ENCODE results near the gene FOXP1. TPM values are rescaled to one million over a fixed set of nuclear protein-coding genes. Genes with fewer than 3 reads are reported as not detected.

The FOXP1 gene
- total RNA-seq, 1 donor: 123 TPM

- DNase-seq (ENCODE audit: low read depth in 2 of 3, low spot score in 2 of 3): no peak
These were observed 126.7 kb downstream of the FOXP1 start for GRCh38 chr3:71456826-71457225.

- DNase-seq (ENCODE audit: low read depth in 2 of 3, low spot score in 2 of 3): peak in 1 of 3 donors; percentile 59
These were observed 127.4 kb downstream of the FOXP1 start for GRCh38 chr3:71456156-71456555.

GRCh38 chr3:71454512-71455403, 128.8 kb downstream of the FOXP1 start:
- no peak for DNase-seq (ENCODE audit: low read depth in 2 of 3, low spot score in 2 of 3)

- DNase-seq (ENCODE audit: low read depth in 2 of 3, low spot score in 2 of 3): no peak
These were observed 129.6 kb downstream of the FOXP1 start for GRCh38 chr3:71453822-71454511.

GRCh38 chr3:71453319-71453718, 130.2 kb downstream of the FOXP1 start:
- DNase-seq (ENCODE audit: low read depth in 2 of 3, low spot score in 2 of 3): no peak

GRCh38 chr3:71451812-71452211, 131.7 kb downstream of the FOXP1 start:
- no peak for DNase-seq (ENCODE audit: low read depth in 2 of 3, low spot score in 2 of 3)

- DNase-seq (ENCODE audit: low read depth in 2 of 3, low spot score in 2 of 3): no peak
These were observed 132.5 kb downstream of the FOXP1 start for GRCh38 chr3:71451060-71451459.

GRCh38 chr3:71450162-71450561, 133.4 kb downstream of the FOXP1 start:
- DNase-seq (ENCODE audit: low read depth in 2 of 3, low spot score in 2 of 3): no peak

GRCh38 chr3:71447803-71448202, 135.7 kb downstream of the FOXP1 start:
- no peak for DNase-seq (ENCODE audit: low read depth in 2 of 3, low spot score in 2 of 3)

GRCh38 chr3:71447197-71447596, 136.3 kb downstream of the FOXP1 start:
- no peak for DNase-seq (ENCODE audit: low read depth in 2 of 3, low spot score in 2 of 3)

- no peak for DNase-seq (ENCODE audit: low read depth in 2 of 3, low spot score in 2 of 3)
These were observed 136.8 kb downstream of the FOXP1 start for GRCh38 chr3:71446734-71447133.

- DNase-seq (ENCODE audit: low read depth in 2 of 3, low spot score in 2 of 3): no peak
These were observed 137.3 kb downstream of the FOXP1 start for GRCh38 chr3:71446260-71446659.

GRCh38 chr3:71444861-71445259, 138.7 kb downstream of the FOXP1 start:
- no peak for DNase-seq (ENCODE audit: low read depth in 2 of 3, low spot score in 2 of 3)

GRCh38 chr3:71444028-71444860, 139.3 kb downstream of the FOXP1 start:
- peak; percentile 70 to 95 (median 93) for DNase-seq (ENCODE audit: low read depth in 2 of 3, low spot score in 2 of 3)

- no peak for DNase-seq (ENCODE audit: low read depth in 2 of 3, low spot score in 2 of 3)
These were observed 140.2 kb downstream of the FOXP1 start for GRCh38 chr3:71443332-71443731.

GRCh38 chr3:71442652-71443042, 140.9 kb downstream of the FOXP1 start:
- no peak for DNase-seq (ENCODE audit: low read depth in 2 of 3, low spot score in 2 of 3)

GRCh38 chr3:71441925-71442651, 141.4 kb downstream of the FOXP1 start:
- no peak for DNase-seq (ENCODE audit: low read depth in 2 of 3, low spot score in 2 of 3)

- no peak for DNase-seq (ENCODE audit: low read depth in 2 of 3, low spot score in 2 of 3)
These were observed 142.2 kb downstream of the FOXP1 start for GRCh38 chr3:71441217-71441924.

- DNase-seq (ENCODE audit: low read depth in 2 of 3, low spot score in 2 of 3): no peak
These were observed 144.6 kb downstream of the FOXP1 start for GRCh38 chr3:71438904-71439303.

All from hematopoietic multipotent progenitor cell (in vitro differentiated cells).